PC-9 (cell line): Measurements from ENCODE around the gene ODAD4.

Source experiments
- CTCF ChIP-seq: fragments of 200-600 bp; sonication (generic); conservative IDR thresholded peaks from 2 replicates; pipeline ENCODE4 v1.6.1; 2017; ENCODE audit warnings: mixed run types, antibody characterized with exemption, mild to moderate bottlenecking, moderate library complexity
- EZH2 ChIP-seq: fragments of 200-600 bp; sonication (generic); IDR thresholded peaks from 2 replicates; pipeline ENCODE4 v1.8.0; 2017; ENCODE audit warnings: antibody characterized with exemption, low read depth

GRCh38 chr17:41917679-41918313 is 12.6 kb upstream of the ODAD4 start:
- TF ChIP-seq CTCF (no peak), EZH2 (no peak)
